Measurements from ENCODE around the gene SPRR5. TPM values are rescaled to one million over a fixed set of nuclear protein-coding genes. Genes with fewer than 3 reads are reported as not detected.

SPRR5 gene
- total and polyA plus RNA-seq, 2 donors (not counting 1 experiment from before 2014, with no cell fraction given) = not detected

DNA sequence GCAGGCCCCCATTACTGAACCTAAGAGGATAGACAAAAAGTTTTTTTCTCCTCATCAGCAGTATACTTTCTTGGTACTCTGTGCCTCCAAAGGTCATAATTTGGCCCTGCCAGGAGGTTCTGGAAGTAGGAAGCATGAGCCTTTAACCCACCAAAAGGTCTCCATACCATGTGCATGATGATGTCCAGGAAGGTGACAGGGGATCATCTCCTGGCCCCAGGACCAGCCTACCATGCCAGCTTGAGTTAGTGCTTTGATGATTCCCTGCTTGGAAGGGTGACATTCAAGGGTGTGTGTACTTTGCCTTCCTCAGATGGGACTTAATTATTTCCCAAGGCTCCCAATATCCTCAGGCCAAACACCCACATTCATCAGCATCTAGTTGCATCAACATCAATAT is 30.6 kb downstream of the SPRR5 start:
- Histone ChIP-seq H3K79me2 (ENCODE audit: control insufficient read depth, insufficient read depth, low read length) (no peaks in the 10 kb centered on the region), H3K9ac (ENCODE audit: insufficient read depth, low read length) (no peak overlapping the region), H3K36me3 (ENCODE audit: control insufficient read depth, insufficient read depth, low read length) (no peaks in the 10 kb centered on the region), H3K4me3 (replicated peaks in 1 of 4; ENCODE audit: control extremely low read depth in 1 of 4, insufficient read depth in 1 of 4, low read depth in 3 of 4, low read length in 4 of 4) (no peak overlapping the region), H3K9me3 (ENCODE audit: control insufficient read depth, insufficient read depth, low read depth, low read length) (no peaks in the 10 kb centered on the region), H3K27ac (ENCODE audit: insufficient read depth, low read length) (no peak overlapping the region), H3K27me3 (ENCODE audit: control insufficient read depth, insufficient read depth, low read length) (no peaks in the 10 kb centered on the region), H3K4me2 (ENCODE audit: extremely low read depth, insufficient read depth, low read length) (no peak overlapping the region), H2AFZ (ENCODE audit: low read length) (no peak overlapping the region), H4K20me1 (ENCODE audit: control insufficient read depth, extremely low read depth, insufficient read depth, low read length) (no peaks in the 10 kb centered on the region), H3K4me1 (ENCODE audit: control insufficient read depth, extremely low read depth, insufficient read depth, low read length) (no peaks in the 10 kb centered on the region)
- no peak for DNase-seq (ENCODE audit: low read depth in 2 of 2)
- TF ChIP-seq EZH2 (IDR thresholded peaks at IDR 0.05; ENCODE audit: low read length, missing control alignments) = no peak

DNA sequence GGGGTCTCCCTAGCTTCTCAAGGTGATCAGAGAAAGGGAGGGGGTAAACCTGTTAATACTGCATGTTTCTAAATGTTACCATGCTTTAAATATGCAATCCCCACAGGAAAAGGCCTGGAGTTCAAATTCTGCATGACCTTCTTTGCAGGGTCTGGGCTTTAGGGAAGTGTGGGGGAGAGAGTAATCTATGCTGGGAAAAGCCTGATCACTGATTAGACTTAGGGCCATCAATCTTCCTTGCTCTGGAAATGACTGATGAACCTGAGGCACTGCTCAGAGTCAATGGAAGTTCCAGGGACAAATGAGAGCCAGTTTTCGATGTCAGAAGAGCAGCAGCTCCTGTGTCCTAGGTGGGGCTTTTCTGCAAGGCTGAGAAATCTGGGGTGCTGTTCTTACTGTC is 33.7 kb downstream of the SPRR5 start:
- Histone ChIP-seq H4K20me1 (ENCODE audit: control insufficient read depth, extremely low read depth, insufficient read depth, low read length) (no peaks in the 10 kb centered on the region), H3K9ac (ENCODE audit: insufficient read depth, low read length) (no peak overlapping the region), H3K4me3 (replicated peaks in 1 of 4; ENCODE audit: control extremely low read depth in 1 of 4, insufficient read depth in 1 of 4, low read depth in 3 of 4, low read length in 4 of 4) (no peak overlapping the region), H3K79me2 (ENCODE audit: control insufficient read depth, insufficient read depth, low read length) (no peaks in the 10 kb centered on the region), H3K9me3 (ENCODE audit: control insufficient read depth, insufficient read depth, low read depth, low read length) (no peaks in the 10 kb centered on the region), H3K36me3 (ENCODE audit: control insufficient read depth, insufficient read depth, low read length) (no peaks in the 10 kb centered on the region), H3K4me2 (ENCODE audit: extremely low read depth, insufficient read depth, low read length) (no peak overlapping the region), H3K4me1 (ENCODE audit: control insufficient read depth, extremely low read depth, insufficient read depth, low read length) (no peaks in the 10 kb centered on the region), H3K27me3 (ENCODE audit: control insufficient read depth, insufficient read depth, low read length) (no peaks in the 10 kb centered on the region), H2AFZ (ENCODE audit: low read length) (no peak overlapping the region), H3K27ac (ENCODE audit: insufficient read depth, low read length) (no peak overlapping the region)
- TF ChIP-seq, protein P1, sequence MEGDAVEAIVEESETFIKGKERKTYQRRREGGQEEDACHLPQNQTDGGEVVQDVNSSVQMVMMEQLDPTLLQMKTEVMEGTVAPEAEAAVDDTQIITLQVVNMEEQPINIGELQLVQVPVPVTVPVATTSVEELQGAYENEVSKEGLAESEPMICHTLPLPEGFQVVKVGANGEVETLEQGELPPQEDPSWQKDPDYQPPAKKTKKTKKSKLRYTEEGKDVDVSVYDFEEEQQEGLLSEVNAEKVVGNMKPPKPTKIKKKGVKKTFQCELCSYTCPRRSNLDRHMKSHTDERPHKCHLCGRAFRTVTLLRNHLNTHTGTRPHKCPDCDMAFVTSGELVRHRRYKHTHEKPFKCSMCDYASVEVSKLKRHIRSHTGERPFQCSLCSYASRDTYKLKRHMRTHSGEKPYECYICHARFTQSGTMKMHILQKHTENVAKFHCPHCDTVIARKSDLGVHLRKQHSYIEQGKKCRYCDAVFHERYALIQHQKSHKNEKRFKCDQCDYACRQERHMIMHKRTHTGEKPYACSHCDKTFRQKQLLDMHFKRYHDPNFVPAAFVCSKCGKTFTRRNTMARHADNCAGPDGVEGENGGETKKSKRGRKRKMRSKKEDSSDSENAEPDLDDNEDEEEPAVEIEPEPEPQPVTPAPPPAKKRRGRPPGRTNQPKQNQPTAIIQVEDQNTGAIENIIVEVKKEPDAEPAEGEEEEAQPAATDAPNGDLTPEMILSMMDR (conservative IDR thresholded peaks at IDR 0.05 in 1 of 2, IDR thresholded peaks at IDR 0.05 in 1 of 2; ENCODE audit: low read depth in 1 of 2, low read length in 2 of 2) = no peak
- no peak for TF ChIP-seq EZH2 (IDR thresholded peaks at IDR 0.05; ENCODE audit: low read length, missing control alignments)
- no peak for DNase-seq (ENCODE audit: low read depth in 2 of 2)

- no peaks in the 10 kb centered on the region for H3K27me3 ChIP-seq (ENCODE audit: control insufficient read depth, insufficient read depth, low read length)
- H3K27ac ChIP-seq (ENCODE audit: insufficient read depth, low read length) = no peak overlapping the region
- no peak for DNase-seq (ENCODE audit: low read depth in 2 of 2)
- no peaks in the 10 kb centered on the region for H4K20me1 ChIP-seq (ENCODE audit: control insufficient read depth, extremely low read depth, insufficient read depth, low read length)
- H3K9me3 ChIP-seq (ENCODE audit: control insufficient read depth, insufficient read depth, low read depth, low read length) = no peaks in the 10 kb centered on the region
- no peaks in the 10 kb centered on the region for H3K4me1 ChIP-seq (ENCODE audit: control insufficient read depth, extremely low read depth, insufficient read depth, low read length)
- no peak overlapping the region for H3K4me3 ChIP-seq (replicated peaks in 1 of 4; ENCODE audit: control extremely low read depth in 1 of 4, insufficient read depth in 1 of 4, low read depth in 3 of 4, low read length in 4 of 4)
- H3K79me2 ChIP-seq (ENCODE audit: control insufficient read depth, insufficient read depth, low read length) = no peaks in the 10 kb centered on the region
- H3K9ac ChIP-seq (ENCODE audit: insufficient read depth, low read length) = no peak overlapping the region
- TF ChIP-seq EZH2 (IDR thresholded peaks at IDR 0.05; ENCODE audit: low read length, missing control alignments) = no peak
- no peaks in the 10 kb centered on the region for H3K36me3 ChIP-seq (ENCODE audit: control insufficient read depth, insufficient read depth, low read length)
- no peak overlapping the region for H2AFZ ChIP-seq (ENCODE audit: low read length)
- H3K4me2 ChIP-seq (ENCODE audit: extremely low read depth, insufficient read depth, low read length) = no peak overlapping the region
Observed at GRCh38 chr1:152981146-152981871, 34.3 kb downstream of the SPRR5 start.

DNA sequence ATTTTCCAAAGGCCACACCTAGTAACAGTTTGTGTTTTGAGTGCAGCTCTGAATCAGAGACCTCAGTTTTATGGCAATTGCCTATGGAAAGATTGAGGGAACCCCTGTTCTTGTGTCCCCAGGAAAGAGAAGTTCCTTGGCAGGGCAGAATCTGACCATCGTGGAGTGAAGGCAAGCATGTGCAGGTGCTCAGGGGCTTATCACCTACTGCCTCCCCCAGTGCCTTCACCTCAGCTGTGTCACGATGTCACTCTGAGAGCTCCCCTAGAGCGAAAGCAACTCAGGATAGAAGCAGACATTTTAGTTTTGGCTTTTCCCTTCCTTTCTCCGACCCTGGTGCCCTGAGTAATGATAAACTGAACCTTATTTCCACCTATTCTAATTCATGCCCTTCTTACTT is 35.1 kb downstream of the SPRR5 start:
- no peak overlapping the region for H3K4me2 ChIP-seq (ENCODE audit: extremely low read depth, insufficient read depth, low read length)
- no peak overlapping the region for H3K9ac ChIP-seq (ENCODE audit: insufficient read depth, low read length)
- H3K79me2 ChIP-seq (ENCODE audit: control insufficient read depth, insufficient read depth, low read length) = no peaks in the 10 kb centered on the region
- H4K20me1 ChIP-seq (ENCODE audit: control insufficient read depth, extremely low read depth, insufficient read depth, low read length) = no peaks in the 10 kb centered on the region
- H3K4me3 ChIP-seq (replicated peaks in 1 of 4; ENCODE audit: control extremely low read depth in 1 of 4, insufficient read depth in 1 of 4, low read depth in 3 of 4, low read length in 4 of 4) = no peak overlapping the region
- no peaks in the 10 kb centered on the region for H3K4me1 ChIP-seq (ENCODE audit: control insufficient read depth, extremely low read depth, insufficient read depth, low read length)
- H3K27me3 ChIP-seq (ENCODE audit: control insufficient read depth, insufficient read depth, low read length) = no peaks in the 10 kb centered on the region
- H3K9me3 ChIP-seq (ENCODE audit: control insufficient read depth, insufficient read depth, low read depth, low read length) = no peaks in the 10 kb centered on the region
- DNase-seq (ENCODE audit: low read depth in 2 of 2) = no peak
- no peak for TF ChIP-seq EZH2 (IDR thresholded peaks at IDR 0.05; ENCODE audit: low read length, missing control alignments)
- TF ChIP-seq, protein P1 (conservative IDR thresholded peaks at IDR 0.05 in 1 of 2, IDR thresholded peaks at IDR 0.05 in 1 of 2; ENCODE audit: low read depth in 1 of 2, low read length in 2 of 2) = no peak
- H3K36me3 ChIP-seq (ENCODE audit: control insufficient read depth, insufficient read depth, low read length) = no peaks in the 10 kb centered on the region
- no peak overlapping the region for H2AFZ ChIP-seq (ENCODE audit: low read length)
- H3K27ac ChIP-seq (ENCODE audit: insufficient read depth, low read length) = no peak overlapping the region

Measured in fibroblast of lung (primary cell).